HepG2 (cell line): ENCODE data around the gene TULP4. TPM values are rescaled to one million over a fixed set of nuclear protein-coding genes. Genes with fewer than 3 reads are reported as not detected.

ENCODE experiments used
- CBX5 ChIP-seq: sonication (generic); formaldehyde crosslinking; IDR thresholded peaks from 2 replicates; pipeline ENCODE4 v1.4.0; 2020; ENCODE audit warnings: missing genetic modification reagents, borderline replicate concordance
- HES4 ChIP-seq: sonication (generic); formaldehyde crosslinking; IDR thresholded peaks from 2 replicates; pipeline ENCODE4 v1.9.0; 2021; ENCODE audit warnings: mild to moderate bottlenecking, missing genetic modification reagents, borderline replicate concordance
- IKZF1 ChIP-seq: fragments of 450-650 bp; IDR thresholded peaks from 2 replicates; pipeline ENCODE4 v1.7.1; 2016
- MEIS1 ChIP-seq: sonication (generic); formaldehyde crosslinking; IDR thresholded peaks from 2 replicates; pipeline ENCODE4 v1.9.0; 2021; ENCODE audit warnings: mild to moderate bottlenecking, missing genetic modification reagents, moderate library complexity, borderline replicate concordance
- MIXL1 ChIP-seq: IDR thresholded peaks from 2 replicates; pipeline ENCODE4 v1.6.1; 2016
- NFKB2 ChIP-seq: sonication (generic); formaldehyde crosslinking; IDR thresholded peaks from 2 replicates; pipeline ENCODE4 v1.4.0; 2020; ENCODE audit warnings: missing genetic modification reagents, borderline replicate concordance
- SNAPC2 ChIP-seq: sonication (generic); formaldehyde crosslinking; IDR thresholded peaks from 2 replicates; pipeline ENCODE4 v1.8.1; 2022; ENCODE audit warnings: mild to moderate bottlenecking, missing genetic modification reagents
- YY1 ChIP-seq: IDR thresholded peaks from 2 replicates; pipeline ENCODE4 v1.6.1; 2011; ENCODE audit warnings: low read length, low read depth, moderate library complexity, mild to moderate bottlenecking; ENCODE audit not compliant: insufficient read depth, insufficient replicate concordance
- ZMAT3 ChIP-seq: sonication (generic); formaldehyde crosslinking; conservative IDR thresholded peaks from 2 replicates; pipeline ENCODE4 v1.7.0; 2021; ENCODE audit warnings: missing genetic modification reagents
- ZNF550 ChIP-seq: sonication (generic); formaldehyde crosslinking; IDR thresholded peaks from 2 replicates; pipeline ENCODE4 v1.4.0; 2020; ENCODE audit warnings: mild to moderate bottlenecking, missing genetic modification reagents, borderline replicate concordance
- ZSCAN31 ChIP-seq: sonication (generic); formaldehyde crosslinking; IDR thresholded peaks from 2 replicates; pipeline ENCODE4 v1.5.0; 2020; ENCODE audit warnings: low read depth, mild to moderate bottlenecking, missing genetic modification reagents
- polyA plus RNA-seq, 8 experiments: library from polyadenylated mRNA; depleted of rRNA in 3 of 8; stranded (reverse) in 7 of 8; unstranded in 1 of 8; fragments of >200 nt; fragmentation: Illumina TruSeq in 4 of 8; extraction: Trizol in 4 of 8; gene quantifications; 2 replicates each; pipeline versions ENCODE4 v1.2.1 to v1.2.3, GENCODE V29; 2011 to 2016; ENCODE audit warnings: low read depth in 4 of 8, missing spikeins in 1 of 8, mixed read lengths in 1 of 8; ENCODE audit not compliant: insufficient read depth in 1 of 8
- total RNA-seq, 5 experiments: library from RNA; depleted of rRNA; stranded (reverse); fragments of >200 nt; fragmentation: Illumina TruSeq; extraction: Trizol; gene quantifications; 2 replicates each; pipeline ENCODE4 v1.2.3, GENCODE V29; 2016; ENCODE audit warnings: low read depth in 1 of 5
- TF ChIP-seq, protein P1 (sequence below): IDR thresholded peaks from 2 replicates; pipeline ENCODE4 v1.6.1; 2018; ENCODE audit warnings: missing genetic modification reagents, mild to moderate bottlenecking, missing compliant biosample characterization
- TF ChIP-seq, protein P2 (sequence below): IDR thresholded peaks from 2 replicates; pipeline ENCODE4 v1.6.1; 2016; ENCODE audit warnings: mild to moderate bottlenecking
- TF ChIP-seq, protein P3 (sequence below), 2 experiments: sonication (generic) in 1 of 2; formaldehyde crosslinking in 1 of 2; IDR thresholded peaks; 2 replicates each; pipeline versions ENCODE4 v1.6.1 to v1.9.0; 2014 to 2022; ENCODE audit warnings: antibody characterized with exemption in 1 of 2, borderline replicate concordance in 1 of 2, inconsistent platforms in 1 of 2, low read depth in 1 of 2, missing genetic modification reagents in 1 of 2
- TF ChIP-seq, protein P4 (sequence below): sonication (generic); formaldehyde crosslinking; IDR thresholded peaks from 2 replicates; pipeline ENCODE4 v1.5.0; 2020; ENCODE audit warnings: missing genetic modification reagents
- TF ChIP-seq, protein P5 (sequence below): IDR thresholded peaks from 2 replicates; pipeline ENCODE4 v1.6.1; 2012; ENCODE audit warnings: low read depth, low read length, improper control_type of control experiment

TULP4 gene
- total and polyA plus RNA-seq, 2 of the 13 experiments (the other 11 are each of a cell fraction or from before 2014, with no cell fraction given), result 21.1 to 122 TPM

DNA sequence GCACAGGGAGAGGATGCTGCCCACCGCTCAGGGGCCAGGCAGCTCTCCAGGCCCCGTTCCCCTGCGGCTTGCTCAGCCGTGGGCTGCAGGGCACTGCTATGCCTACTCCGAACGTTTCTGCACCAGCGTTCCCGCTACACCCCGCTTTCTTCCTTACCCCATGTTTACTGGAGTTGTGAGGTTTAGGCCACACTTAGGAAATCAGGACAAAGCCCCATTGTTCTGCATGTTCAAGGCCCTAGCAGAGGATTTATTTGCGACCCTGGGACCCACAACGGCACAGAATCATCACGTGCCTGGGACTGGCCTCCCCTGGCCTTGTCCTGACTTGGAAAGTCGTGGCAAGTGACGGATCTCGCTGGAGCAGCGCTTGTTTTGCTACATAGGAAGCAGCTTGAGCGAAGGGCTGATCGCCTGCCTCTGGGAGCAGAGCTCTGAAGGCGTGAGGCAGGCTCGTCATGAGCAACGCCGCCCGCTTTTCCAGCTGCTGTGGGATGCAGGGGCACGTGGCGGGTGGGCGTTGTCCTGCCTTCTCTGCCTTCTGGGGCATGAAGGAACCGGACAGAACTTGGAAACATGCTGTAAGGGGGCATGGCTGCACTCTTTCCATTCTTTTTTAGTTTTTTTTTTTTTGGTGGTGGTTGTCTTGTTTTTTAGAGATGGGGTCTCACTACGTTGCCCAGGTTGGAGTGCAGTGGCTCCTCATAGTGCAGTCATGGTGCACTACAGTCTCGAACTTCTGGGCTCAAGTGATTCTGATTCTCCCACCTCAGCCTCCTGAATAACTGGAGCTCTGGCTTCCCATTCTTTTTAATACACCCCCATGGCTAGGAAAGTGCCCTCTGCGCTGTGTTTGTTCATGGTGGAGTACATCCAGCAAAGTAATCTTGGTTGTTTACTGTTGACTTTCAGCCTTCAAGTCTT, 233.0 kb downstream of the TULP4 start (continued):
- TF ChIP-seq YY1, result no peak
- TF ChIP-seq, protein P1, sequence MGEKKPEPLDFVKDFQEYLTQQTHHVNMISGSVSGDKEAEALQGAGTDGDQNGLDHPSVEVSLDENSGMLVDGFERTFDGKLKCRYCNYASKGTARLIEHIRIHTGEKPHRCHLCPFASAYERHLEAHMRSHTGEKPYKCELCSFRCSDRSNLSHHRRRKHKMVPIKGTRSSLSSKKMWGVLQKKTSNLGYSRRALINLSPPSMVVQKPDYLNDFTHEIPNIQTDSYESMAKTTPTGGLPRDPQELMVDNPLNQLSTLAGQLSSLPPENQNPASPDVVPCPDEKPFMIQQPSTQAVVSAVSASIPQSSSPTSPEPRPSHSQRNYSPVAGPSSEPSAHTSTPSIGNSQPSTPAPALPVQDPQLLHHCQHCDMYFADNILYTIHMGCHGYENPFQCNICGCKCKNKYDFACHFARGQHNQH (CRISPR knock-in tag), result peak; percentile 84; the same call in 1 of the 2 replicates
- peak; percentile 83; the same call in 1 of the 2 replicates for TF ChIP-seq CBX5 (CRISPR knock-in tag)
- 0 out of 2 replicates have a peak, but pooled peaks have one; percentile 52 for TF ChIP-seq ZMAT3
- TF ChIP-seq HES4 (CRISPR knock-in tag), result peak; percentile 17; the same call in 1 of the 2 replicates
- peak; percentile 89 for TF ChIP-seq SNAPC2 (CRISPR knock-in tag)
- peak; percentile 87 for TF ChIP-seq MIXL1 (CRISPR knock-in tag)
- 0 out of 2 replicates have a peak, but pooled peaks have one; percentile 15 for TF ChIP-seq MEIS1 (CRISPR knock-in tag)
- TF ChIP-seq, protein P2, sequence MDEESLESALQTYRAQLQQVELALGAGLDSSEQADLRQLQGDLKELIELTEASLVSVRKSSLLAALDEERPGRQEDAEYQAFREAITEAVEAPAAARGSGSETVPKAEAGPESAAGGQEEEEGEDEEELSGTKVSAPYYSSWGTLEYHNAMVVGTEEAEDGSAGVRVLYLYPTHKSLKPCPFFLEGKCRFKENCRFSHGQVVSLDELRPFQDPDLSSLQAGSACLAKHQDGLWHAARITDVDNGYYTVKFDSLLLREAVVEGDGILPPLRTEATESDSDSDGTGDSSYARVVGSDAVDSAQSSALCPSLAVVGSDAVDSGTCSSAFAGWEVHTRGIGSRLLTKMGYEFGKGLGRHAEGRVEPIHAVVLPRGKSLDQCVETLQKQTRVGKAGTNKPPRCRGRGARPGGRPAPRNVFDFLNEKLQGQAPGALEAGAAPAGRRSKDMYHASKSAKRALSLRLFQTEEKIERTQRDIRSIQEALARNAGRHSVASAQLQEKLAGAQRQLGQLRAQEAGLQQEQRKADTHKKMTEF (CRISPR knock-in tag), result peak; percentile 92
- TF ChIP-seq IKZF1, result no peak
- TF ChIP-seq, protein P3, sequence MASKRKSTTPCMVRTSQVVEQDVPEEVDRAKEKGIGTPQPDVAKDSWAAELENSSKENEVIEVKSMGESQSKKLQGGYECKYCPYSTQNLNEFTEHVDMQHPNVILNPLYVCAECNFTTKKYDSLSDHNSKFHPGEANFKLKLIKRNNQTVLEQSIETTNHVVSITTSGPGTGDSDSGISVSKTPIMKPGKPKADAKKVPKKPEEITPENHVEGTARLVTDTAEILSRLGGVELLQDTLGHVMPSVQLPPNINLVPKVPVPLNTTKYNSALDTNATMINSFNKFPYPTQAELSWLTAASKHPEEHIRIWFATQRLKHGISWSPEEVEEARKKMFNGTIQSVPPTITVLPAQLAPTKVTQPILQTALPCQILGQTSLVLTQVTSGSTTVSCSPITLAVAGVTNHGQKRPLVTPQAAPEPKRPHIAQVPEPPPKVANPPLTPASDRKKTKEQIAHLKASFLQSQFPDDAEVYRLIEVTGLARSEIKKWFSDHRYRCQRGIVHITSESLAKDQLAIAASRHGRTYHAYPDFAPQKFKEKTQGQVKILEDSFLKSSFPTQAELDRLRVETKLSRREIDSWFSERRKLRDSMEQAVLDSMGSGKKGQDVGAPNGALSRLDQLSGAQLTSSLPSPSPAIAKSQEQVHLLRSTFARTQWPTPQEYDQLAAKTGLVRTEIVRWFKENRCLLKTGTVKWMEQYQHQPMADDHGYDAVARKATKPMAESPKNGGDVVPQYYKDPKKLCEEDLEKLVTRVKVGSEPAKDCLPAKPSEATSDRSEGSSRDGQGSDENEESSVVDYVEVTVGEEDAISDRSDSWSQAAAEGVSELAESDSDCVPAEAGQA (IDR thresholded peaks at IDR 0.05; ENCODE audit: low read depth), result no peak
- TF ChIP-seq, protein P3 (CRISPR knock-in tag; IDR thresholded peaks at IDR 0.05; ENCODE audit: borderline replicate concordance), result no peak
- TF ChIP-seq ZSCAN31 (CRISPR knock-in tag), result 0 out of 2 replicates have a peak, but pooled peaks have one; percentile 54
- TF ChIP-seq, protein P4, sequence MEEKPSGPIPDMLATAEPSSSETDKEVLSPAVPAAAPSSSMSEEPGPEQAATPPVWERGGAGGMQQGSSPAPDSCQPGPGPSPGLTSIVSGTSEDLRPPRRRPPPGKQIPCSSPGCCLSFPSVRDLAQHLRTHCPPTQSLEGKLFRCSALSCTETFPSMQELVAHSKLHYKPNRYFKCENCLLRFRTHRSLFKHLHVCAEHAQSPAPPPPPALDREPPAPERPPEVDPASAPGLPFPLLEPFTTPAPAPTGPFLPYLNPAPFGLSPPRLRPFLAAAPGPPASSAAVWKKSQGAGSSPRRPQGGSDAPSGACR (CRISPR knock-in tag), result no peak
- peak; percentile 55; the same call in 1 of the 2 replicates for TF ChIP-seq ZNF550
- TF ChIP-seq, protein P5, sequence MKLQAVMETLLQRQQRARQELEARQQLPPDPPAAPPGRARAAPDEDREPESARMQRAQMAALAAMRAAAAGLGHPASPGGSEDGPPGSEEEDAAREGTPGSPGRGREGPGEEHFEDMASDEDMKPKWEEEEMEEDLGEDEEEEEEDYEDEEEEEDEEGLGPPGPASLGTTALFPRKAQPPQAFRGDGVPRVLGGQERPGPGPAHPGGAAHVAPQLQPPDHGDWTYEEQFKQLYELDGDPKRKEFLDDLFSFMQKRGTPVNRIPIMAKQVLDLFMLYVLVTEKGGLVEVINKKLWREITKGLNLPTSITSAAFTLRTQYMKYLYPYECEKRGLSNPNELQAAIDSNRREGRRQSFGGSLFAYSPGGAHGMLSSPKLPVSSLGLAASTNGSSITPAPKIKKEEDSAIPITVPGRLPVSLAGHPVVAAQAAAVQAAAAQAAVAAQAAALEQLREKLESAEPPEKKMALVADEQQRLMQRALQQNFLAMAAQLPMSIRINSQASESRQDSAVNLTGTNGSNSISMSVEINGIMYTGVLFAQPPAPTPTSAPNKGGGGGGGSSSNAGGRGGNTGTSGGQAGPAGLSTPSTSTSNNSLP, result peak; percentile 60; the same call in 1 of the 2 replicates
- TF ChIP-seq NFKB2 (CRISPR knock-in tag), result peak; percentile 90; the same call in 1 of the 2 replicates
